Rectal smooth muscle tissue (tissue), 1 donor: ENCODE results near the gene SAA2.
"Not testable (repeated sequence)": the region's sequence is repeated elsewhere in the genome, so short reads cannot be mapped to it uniquely, and the experiment has no call there.

Experiments
- H3K27ac ChIP-seq: one replicate; pipeline ENCODE4 v1.7.0; 2013; ENCODE audit warnings: low read depth, low read length, inconsistent platforms
- H3K27me3 ChIP-seq: one replicate; pipeline ENCODE4 v1.7.0; 2013; ENCODE audit warnings: low read length; ENCODE audit not compliant: control insufficient read depth, insufficient read depth
- H3K36me3 ChIP-seq: one replicate; pipeline ENCODE4 v1.7.0; 2013; ENCODE audit warnings: low read length; ENCODE audit not compliant: control insufficient read depth, insufficient read depth
- H3K4me1 ChIP-seq: one replicate; pipeline ENCODE4 v1.7.0; 2013; ENCODE audit warnings: low read length; ENCODE audit not compliant: control insufficient read depth, insufficient read depth
- H3K4me3 ChIP-seq: one replicate; pipeline ENCODE4 v1.7.0; 2013; ENCODE audit warnings: low read length
- H3K9ac ChIP-seq: one replicate; pipeline ENCODE4 v1.7.0; 2013; ENCODE audit warnings: low read length

SAA2 gene

GRCh38 chr11:18248561-18248960 lies at the start of gene SAA2:
Gene SAA2, minus strand, starts transcription at chr11:18248668. Its CDS starts 657 bp downstream, at chr11:18248011.
- H3K9ac ChIP-seq, result no peak within 1 kb of the TSS
- no peaks in the 10 kb centered on the region for H3K36me3 ChIP-seq
- H3K27me3 ChIP-seq, result no peaks in the 10 kb centered on the region
- no peak within 1 kb of the TSS for H3K4me3 ChIP-seq
- no peak within 1 kb of the TSS for H3K27ac ChIP-seq
- H3K4me1 ChIP-seq, result no peaks in the 10 kb centered on the region

DNA sequence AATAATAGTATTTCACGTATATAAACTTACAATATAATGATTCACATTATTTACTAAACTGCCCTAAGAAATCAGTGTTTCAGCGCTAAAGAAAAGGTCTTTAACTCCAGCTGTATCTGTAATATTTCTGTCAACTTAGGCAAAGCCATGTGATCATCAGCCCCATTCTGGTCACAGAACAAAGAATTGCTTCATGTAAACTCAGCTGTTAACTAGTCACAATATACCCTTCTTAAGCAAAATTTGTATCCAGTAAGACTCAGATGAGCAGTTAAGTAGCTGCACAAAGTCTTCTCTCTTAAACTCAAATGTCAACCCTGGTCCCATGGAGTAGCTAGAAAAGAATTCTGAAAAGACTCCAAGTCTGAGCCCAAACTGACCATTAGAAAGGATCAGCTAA lies 46.8 kb upstream of the SAA2 start:
- no peak overlapping the region for H3K27ac ChIP-seq
- peaks cover 24% of the 10 kb centered on the region for H3K36me3 ChIP-seq
- no peaks in the 10 kb centered on the region for H3K27me3 ChIP-seq

DNA sequence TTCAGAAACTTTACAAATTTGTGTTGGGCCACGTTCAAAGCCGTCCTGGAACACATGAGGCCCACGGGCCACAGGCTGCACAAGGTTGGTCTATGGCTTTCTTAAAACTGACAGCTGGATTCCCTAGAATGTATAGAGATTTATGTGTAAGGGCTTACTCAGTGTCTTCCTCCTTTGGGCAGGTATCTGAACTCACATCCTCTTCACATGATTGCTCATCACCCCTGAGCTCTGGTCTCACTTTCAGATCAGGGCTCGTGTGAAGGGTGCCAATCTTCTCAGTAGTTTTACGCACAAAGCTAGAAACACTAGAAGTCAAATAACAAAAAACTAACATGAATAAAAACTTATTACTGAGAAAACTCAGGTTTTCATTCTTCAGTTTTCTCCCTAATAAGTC lies 46.4 kb upstream of the SAA2 start:
- Histone ChIP-seq H3K27me3 (no peaks in the 10 kb centered on the region), H3K9ac (no peak overlapping the region), H3K4me1 (no peaks in the 10 kb centered on the region), H3K27ac (no peak overlapping the region), H3K4me3 (no peak overlapping the region), H3K36me3 (peaks cover 24% of the 10 kb centered on the region)

More for the DNA sequence above, 46.8 kb upstream of the SAA2 start:
- H3K4me1 ChIP-seq, result no peaks in the 10 kb centered on the region
- no peak overlapping the region for H3K9ac ChIP-seq
- no peak overlapping the region for H3K4me3 ChIP-seq

- Histone ChIP-seq H3K9ac (no peak overlapping the region), H3K4me1 (no peaks in the 10 kb centered on the region), H3K27me3 (no peaks in the 10 kb centered on the region), H3K27ac (no peak overlapping the region), H3K36me3 (peaks cover 10% of the 10 kb centered on the region), H3K4me3 (no peak overlapping the region)
Measured at GRCh38 chr11:18288911-18289310, 40.4 kb upstream of the SAA2 start.

GRCh38 chr11:18285841-18286240 lies 37.4 kb upstream of the SAA2 start:
- H3K36me3 ChIP-seq, result peaks cover 8% of the 10 kb centered on the region
- H3K4me1 ChIP-seq, result no peaks in the 10 kb centered on the region
- no peak overlapping the region for H3K4me3 ChIP-seq
- no peak overlapping the region for H3K27ac ChIP-seq
- H3K27me3 ChIP-seq, result no peaks in the 10 kb centered on the region
- H3K9ac ChIP-seq, result no peak overlapping the region

DNA sequence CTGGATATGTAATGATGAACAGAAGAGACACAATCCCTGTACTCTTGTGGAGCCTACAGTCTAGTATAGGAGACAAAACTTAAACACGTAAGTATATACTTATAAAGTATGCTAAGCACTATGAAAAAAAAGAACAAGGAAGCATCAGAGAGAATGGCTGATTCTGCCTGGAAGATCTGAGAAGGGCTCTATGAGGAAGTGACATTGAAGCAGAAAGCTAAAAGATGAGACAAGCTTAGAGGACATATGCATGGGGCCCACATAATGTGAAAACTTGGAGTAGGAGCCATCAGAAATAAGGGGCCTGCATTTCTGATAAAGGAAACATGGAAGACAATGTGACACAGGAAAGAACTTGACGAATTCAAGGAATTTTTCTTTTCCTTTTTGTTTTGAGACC lies 34.2 kb upstream of the SAA2 start:
- Histone ChIP-seq H3K4me3 (no peak overlapping the region), H3K4me1 (no peaks in the 10 kb centered on the region), H3K36me3 (peaks cover 8% of the 10 kb centered on the region), H3K27ac (no peak overlapping the region), H3K9ac (no peak overlapping the region), H3K27me3 (no peaks in the 10 kb centered on the region)

DNA sequence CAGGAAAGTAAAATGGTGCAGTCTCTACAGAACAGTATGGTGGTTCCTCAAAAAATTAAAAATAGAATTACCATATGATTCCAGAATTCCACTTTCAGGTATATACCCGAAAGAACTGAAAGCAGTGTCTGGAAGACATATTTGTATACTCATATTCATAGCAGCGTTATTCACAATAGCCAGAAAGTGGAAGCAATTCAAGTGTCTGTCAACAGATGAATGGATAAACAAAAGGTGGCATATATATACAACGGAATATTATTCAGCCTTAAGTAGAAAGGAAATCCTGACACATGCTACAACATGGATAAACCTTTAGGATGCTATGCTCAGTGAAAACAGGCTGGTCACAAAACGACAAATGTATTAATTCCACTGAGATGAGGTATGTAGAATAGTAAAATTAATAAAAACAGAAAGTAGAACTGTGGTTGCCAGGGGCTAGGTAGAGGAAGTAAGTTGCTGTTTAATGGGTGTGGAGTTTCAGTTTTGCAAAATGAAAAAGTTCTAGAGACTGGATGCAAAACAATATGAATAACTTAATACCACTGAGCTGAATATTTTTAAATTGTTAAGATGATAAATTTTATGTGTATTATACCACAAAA lies 32.1 kb upstream of the SAA2 start:
- H3K4me3 ChIP-seq, result no peak overlapping the region
- no peak overlapping the region for H3K9ac ChIP-seq
- H3K27me3 ChIP-seq, result no peaks in the 10 kb centered on the region
- H3K36me3 ChIP-seq, result peaks cover 5% of the 10 kb centered on the region
- no peaks in the 10 kb centered on the region for H3K4me1 ChIP-seq
- H3K27ac ChIP-seq, result no peak overlapping the region

DNA sequence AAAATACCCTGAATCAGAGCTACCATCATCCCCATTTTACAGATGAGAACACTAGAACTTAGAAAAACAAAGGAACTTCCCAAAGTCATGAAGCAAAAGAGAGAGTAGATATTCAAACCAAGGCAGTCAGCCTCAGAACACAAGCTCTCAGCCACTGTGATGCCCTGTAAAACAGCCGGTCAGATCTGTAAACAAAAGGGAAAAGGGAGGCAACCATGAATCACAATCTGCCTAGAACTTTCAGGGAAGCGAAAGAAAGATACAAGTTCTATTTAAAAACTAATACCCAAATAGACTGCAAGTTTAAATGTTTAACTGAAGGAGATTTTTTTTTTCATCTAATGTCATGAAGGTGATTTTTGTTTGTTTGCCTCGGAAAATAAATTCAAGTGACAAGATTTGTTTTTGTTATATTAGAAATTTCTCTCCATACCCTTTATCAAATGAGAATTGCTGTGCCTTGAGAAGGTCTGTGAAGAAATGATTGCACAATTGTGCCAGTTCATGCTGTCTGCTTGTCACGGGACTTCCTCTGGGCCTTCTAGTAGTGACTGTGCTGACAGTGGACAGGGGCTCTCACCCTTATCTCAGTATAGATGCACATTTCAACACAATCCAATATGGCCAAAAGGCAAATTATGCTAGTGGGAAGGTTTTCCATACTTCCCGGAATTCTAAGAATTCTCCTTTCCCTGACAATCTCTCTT lies 29.2 kb upstream of the SAA2 start:
- Histone ChIP-seq H3K27ac (no peak overlapping the region), H3K9ac (no peak overlapping the region), H3K4me3 (no peak overlapping the region), H3K4me1 (no peaks in the 10 kb centered on the region), H3K27me3 (no peaks in the 10 kb centered on the region), H3K36me3 (peaks cover 2% of the 10 kb centered on the region)

DNA sequence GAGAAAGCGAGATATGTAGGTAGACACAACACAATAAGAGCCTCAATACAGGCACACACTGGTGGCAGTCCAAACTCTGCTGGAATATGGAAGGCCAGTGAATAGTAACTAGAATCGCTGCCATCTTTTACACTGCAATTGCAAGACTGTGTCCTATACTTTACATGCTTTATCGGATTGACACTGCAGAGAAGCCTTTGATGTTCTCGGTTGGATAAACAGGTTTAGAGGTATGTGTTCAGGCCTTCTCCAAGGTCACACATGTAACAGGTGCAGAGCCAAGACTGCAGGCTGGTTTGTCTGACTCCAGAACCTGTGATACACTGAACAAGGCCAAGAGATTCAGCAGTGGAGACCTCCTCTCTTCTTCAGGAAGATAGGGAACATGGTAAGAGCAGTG lies 22.7 kb upstream of the SAA2 start:
- Histone ChIP-seq H3K4me1 (no peaks in the 10 kb centered on the region), H3K27ac (no peak overlapping the region), H3K9ac (no peak overlapping the region), H3K36me3 (no peaks in the 10 kb centered on the region), H3K27me3 (no peaks in the 10 kb centered on the region), H3K4me3 (no peak overlapping the region)

DNA sequence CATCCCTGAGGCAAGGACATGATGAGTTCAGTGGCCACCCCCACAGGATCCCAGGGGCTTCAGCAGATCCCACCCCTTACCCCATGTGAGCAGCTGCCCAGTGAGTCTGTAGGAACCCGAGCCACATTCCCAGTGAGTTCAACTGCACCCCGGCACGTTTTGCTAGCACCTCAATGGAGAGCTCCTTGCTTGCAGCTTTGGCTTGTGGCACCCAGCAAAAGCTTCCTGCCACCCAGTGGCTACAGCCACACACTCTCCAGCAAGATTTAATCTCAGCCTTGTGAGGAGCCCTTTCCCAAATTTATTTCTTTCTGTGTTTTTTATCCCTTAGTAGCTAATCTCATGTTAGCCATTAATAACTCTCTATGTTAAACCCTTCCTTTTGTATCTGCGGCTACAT lies 21.6 kb upstream of the SAA2 start:
- Histone ChIP-seq H3K27ac (no peak overlapping the region), H3K4me1 (no peaks in the 10 kb centered on the region), H3K27me3 (no peaks in the 10 kb centered on the region), H3K9ac (no peak overlapping the region), H3K36me3 (no peaks in the 10 kb centered on the region), H3K4me3 (no peak overlapping the region)

GRCh38 chr11:18269252-18269651 lies 20.8 kb upstream of the SAA2 start:
- not testable (repeated sequence) for H3K27me3 ChIP-seq, H3K27ac ChIP-seq, H3K4me3 ChIP-seq, H3K4me1 ChIP-seq, H3K36me3 ChIP-seq, H3K9ac ChIP-seq

GRCh38 chr11:18267335-18268133 lies 19.1 kb upstream of the SAA2 start:
- not testable (repeated sequence) for H3K4me3 ChIP-seq, H3K27ac ChIP-seq, H3K27me3 ChIP-seq

More at GRCh38 chr11:18267335-18268133, 19.1 kb upstream of the SAA2 start:
- H3K36me3 ChIP-seq, H3K4me1 ChIP-seq, H3K9ac ChIP-seq: not testable (repeated sequence)
